Stimulated activated memory B cell treated with anti-CD40 and anti-IgM and Interleukin-4, amounts not matched to agents 10 μg/mL and 1 μg/mL and 100 μg/mL, for 72 hours (primary cell): Measurements from ENCODE around the gene LTBP2.

Source experiments
- ATAC-seq: fragments of 150-1000 bp; cut with Tn5 transposase; 2 replicates; pipeline ENCODE4 v1.10.0; 2021
- H3K27ac Mint-ChIP-seq: one replicate; pipeline ENCODE4 v1.8.0; 2022; ENCODE audit warnings: mild to moderate bottlenecking, mixed read lengths
- H3K27me3 Mint-ChIP-seq: one replicate; pipeline ENCODE4 v1.8.0; 2022; ENCODE audit warnings: mixed read lengths
- H3K36me3 Mint-ChIP-seq: one replicate; pipeline ENCODE4 v1.8.0; 2022; ENCODE audit warnings: mixed read lengths
- H3K4me1 Mint-ChIP-seq: one replicate; pipeline ENCODE4 v1.8.0; 2022; ENCODE audit warnings: mixed read lengths
- H3K4me3 Mint-ChIP-seq: one replicate; pipeline ENCODE4 v1.8.0; 2022; ENCODE audit warnings: mild to moderate bottlenecking, moderate library complexity, mixed read lengths
- H3K9me3 Mint-ChIP-seq: one replicate; pipeline ENCODE4 v1.8.0; 2022; ENCODE audit warnings: mixed read lengths

The LTBP2 gene

DNA sequence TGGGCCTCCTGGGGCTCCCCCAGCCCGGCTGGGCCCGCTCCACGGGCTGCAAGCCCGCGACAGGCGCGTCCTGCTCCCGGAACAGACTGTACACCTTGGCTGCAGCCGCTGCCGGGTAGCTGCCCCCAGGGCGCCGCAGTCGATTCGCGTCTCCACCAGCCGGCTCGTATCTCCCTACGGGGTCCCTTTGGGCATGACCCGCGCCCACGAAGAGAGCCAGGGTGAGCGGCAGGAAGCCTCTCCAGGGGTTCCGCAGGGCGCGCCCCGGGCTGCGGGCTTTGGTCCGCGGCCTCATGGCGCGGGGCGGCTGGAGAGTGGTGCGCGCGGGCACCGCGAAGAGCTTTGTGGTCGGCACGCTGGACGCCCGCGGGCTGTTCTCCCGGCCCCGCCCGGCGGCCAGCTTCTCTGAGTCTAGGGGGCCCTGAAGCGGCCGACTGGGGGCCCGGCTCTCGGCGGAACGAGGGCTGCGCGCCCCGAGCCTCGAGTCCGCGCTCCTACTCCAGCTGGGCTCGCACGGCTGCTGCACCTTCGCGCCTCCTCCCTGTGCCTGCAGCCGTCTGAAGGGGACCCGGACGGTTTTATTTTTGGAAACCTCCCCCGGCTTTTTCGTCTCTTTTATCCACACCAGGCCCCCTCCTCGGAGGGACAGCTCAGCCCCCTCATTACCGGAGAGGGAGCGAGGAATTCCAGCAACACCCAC, at the start of gene LTBP2:
LTBP2 (minus strand) TSS at position 588 of the 700 bp plus-strand sequence; CDS start at position 295, 293 bp downstream.
- Mint-ChIP-seq H3K4me3 (peak within 1 kb of the TSS; percentile 75), H3K27me3 (peaks cover 39% of the 10 kb centered on the region), H3K27ac (no peak within 1 kb of the TSS)

DNA sequence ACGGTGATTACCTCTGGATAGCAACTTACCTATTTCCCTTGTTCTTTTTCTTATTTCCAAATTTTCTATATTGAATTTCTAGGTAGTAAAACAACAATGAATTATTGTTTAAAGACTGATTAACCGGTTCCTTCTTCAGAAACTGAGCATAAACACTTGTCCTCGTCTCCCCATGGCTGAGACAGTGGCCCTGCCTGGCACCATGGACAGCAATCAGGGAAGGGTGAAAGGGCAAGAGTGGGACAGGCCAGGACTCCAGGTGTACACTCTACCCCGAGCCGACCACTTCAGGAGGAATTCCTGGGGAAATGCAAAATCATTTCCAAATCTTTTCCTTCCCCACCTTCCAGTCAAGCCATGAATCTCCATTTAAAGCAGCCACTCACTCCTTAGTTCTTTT, 48.8 kb upstream of the LTBP2 start:
- H3K9me3 Mint-ChIP-seq = no peaks in the 10 kb centered on the region
- H3K4me3 Mint-ChIP-seq = no peak overlapping the region
- H3K4me1 Mint-ChIP-seq = no peaks in the 10 kb centered on the region
- H3K27ac Mint-ChIP-seq = no peak overlapping the region
- ATAC-seq = no peak
- H3K27me3 Mint-ChIP-seq = no peaks in the 10 kb centered on the region
- peaks cover 56% of the 10 kb centered on the region for H3K36me3 Mint-ChIP-seq

More for the DNA sequence above, at the start of gene LTBP2:
- Mint-ChIP-seq H3K9me3 (no peaks in the 10 kb centered on the region), H3K36me3 (no peaks in the 10 kb centered on the region), H3K4me1 (peaks cover 47% of the 10 kb centered on the region)
- ATAC-seq = no peak

DNA sequence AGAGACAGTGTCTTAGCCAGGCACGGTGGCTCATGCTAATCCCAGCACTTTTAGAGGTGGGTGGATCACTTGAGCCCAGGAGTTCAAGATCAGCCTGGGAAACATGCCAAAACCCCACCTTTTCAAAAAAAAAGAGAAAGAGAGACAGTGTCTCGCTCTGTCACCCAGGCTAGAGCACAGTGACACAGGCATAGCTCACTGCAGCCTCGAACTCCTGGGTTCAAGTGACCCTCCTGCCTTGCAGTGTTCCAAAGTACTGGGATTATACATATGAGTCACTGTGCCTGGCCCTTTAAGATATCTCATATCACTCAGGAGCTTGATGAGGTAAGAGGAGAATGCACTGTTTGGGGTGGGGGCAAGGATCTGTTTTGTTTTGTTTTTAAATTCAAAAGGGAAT, 48.1 kb upstream of the LTBP2 start:
- no peak overlapping the region for H3K27ac Mint-ChIP-seq
- H3K27me3 Mint-ChIP-seq = no peaks in the 10 kb centered on the region
- H3K4me3 Mint-ChIP-seq = no peak overlapping the region
- no peaks in the 10 kb centered on the region for H3K4me1 Mint-ChIP-seq
- H3K9me3 Mint-ChIP-seq = no peaks in the 10 kb centered on the region
- H3K36me3 Mint-ChIP-seq = peaks cover 49% of the 10 kb centered on the region
- no peak for ATAC-seq

DNA sequence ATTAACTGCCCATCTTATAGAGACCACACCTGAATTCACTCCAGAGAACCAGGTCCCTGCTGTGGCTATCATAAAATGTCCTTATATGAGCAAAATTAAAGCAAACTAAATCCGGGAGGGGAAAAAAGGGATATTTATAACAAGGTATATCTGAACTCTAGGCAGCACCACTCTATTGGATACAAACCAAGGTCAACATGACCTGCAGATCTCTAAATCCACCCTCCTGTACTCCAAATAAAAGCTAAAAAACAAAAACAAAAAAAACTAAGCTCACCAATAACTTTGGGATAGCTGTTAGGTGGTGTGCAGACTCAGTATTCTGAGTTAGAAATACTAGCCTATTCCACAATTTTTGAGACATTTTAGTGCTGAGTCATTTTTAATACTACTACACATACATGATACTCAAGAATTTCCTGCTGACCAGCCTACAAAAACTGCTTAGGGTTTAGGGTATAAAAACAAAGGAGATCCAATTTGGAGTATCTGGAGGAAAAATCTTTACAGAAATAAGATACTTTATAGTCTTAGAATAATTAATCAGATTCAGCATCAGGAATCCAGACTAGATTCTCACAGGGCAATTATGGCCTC, 46.6 kb upstream of the LTBP2 start:
- H3K36me3 Mint-ChIP-seq = peaks cover 36% of the 10 kb centered on the region
- no peaks in the 10 kb centered on the region for H3K27me3 Mint-ChIP-seq
- no peaks in the 10 kb centered on the region for H3K9me3 Mint-ChIP-seq
- H3K27ac Mint-ChIP-seq = no peak overlapping the region
- no peak overlapping the region for H3K4me3 Mint-ChIP-seq
- no peak for ATAC-seq
- H3K4me1 Mint-ChIP-seq = no peaks in the 10 kb centered on the region

DNA sequence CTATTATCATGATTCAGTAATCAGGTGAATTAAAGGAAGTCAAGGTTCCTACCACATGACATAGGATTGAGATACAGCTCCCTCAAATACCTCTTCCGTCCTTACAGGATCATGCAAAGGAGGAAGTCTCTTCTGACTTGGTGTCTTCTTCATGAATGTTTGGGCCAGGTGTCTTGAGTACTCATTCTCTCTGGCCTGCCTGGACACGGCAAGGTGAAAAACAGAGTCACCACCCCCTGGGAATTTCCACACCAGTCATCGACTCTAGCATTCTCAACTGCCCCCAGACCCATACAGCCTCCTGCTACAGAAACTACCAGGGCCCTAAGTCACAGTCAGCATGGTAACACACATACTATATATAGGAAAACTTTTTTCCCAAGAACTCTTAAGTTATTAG, 44.9 kb upstream of the LTBP2 start:
- H3K4me1 Mint-ChIP-seq = no peaks in the 10 kb centered on the region
- H3K27me3 Mint-ChIP-seq = no peaks in the 10 kb centered on the region
- H3K4me3 Mint-ChIP-seq = no peak overlapping the region
- no peak for ATAC-seq
- no peak overlapping the region for H3K27ac Mint-ChIP-seq
- H3K9me3 Mint-ChIP-seq = no peaks in the 10 kb centered on the region
- peaks cover 32% of the 10 kb centered on the region for H3K36me3 Mint-ChIP-seq

DNA sequence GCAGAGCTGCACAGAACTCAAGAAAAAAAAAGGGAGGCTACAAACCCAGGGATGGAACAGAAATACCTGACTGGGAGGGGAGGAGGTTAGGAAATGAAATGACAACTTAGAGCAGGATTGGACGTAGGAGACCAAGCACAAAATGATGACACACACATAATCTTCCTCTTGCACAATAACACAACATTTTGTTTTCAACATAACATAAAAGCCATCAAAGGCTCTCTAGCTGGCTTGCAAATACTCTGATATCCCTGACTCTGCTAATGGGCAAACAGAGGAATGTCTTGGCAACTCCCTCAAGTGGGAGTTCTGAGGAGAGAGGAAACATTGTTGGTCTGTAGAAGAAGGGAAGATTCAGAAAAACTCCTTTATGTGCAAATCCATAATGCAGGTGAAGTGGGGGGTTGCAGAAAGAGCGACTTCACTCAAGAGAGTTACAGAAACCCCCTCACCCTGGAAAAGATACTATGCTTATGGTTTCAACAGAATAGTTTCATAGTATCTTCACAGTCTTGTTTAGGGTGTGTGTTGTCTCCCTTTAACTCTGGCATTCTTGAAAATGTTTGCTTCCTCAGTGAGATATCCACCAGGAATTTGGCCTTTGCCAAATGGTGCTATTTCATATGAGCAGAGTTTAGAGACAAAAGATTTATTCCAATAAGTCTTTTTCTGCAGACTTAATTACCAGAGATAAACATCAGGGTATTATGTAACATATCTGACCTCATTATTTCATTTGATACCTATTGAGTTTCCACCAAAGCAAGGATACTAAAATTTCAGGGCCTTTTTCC, 43.8 kb upstream of the LTBP2 start:
- Mint-ChIP-seq H3K4me1 (no peaks in the 10 kb centered on the region), H3K27ac (no peak overlapping the region), H3K4me3 (no peak overlapping the region), H3K36me3 (peaks cover 21% of the 10 kb centered on the region), H3K27me3 (no peaks in the 10 kb centered on the region), H3K9me3 (no peaks in the 10 kb centered on the region)
- no peak for ATAC-seq

DNA sequence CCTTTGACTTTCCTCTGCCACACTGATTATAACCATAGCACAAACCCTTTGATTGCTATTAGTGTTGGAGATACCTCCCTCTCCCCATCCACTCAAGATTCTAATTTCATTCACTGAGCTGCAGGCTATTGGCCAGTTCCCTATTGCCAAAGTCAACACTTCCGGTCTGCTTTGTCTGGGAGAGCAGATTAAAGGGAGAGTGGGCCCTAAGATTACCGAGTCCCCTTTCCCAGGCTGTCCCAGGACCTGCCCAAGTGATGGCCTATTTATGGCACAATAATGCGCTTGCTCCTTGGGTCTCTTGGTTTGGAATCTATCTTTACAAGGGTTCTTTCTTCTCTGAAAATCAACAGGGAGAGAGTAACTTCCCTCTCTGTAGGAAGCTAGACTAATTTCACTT, 42.9 kb upstream of the LTBP2 start:
- no peak for ATAC-seq
- Mint-ChIP-seq H3K36me3 (peaks cover 20% of the 10 kb centered on the region), H3K4me3 (no peak overlapping the region), H3K9me3 (no peaks in the 10 kb centered on the region), H3K27ac (no peak overlapping the region), H3K27me3 (no peaks in the 10 kb centered on the region), H3K4me1 (no peaks in the 10 kb centered on the region)

DNA sequence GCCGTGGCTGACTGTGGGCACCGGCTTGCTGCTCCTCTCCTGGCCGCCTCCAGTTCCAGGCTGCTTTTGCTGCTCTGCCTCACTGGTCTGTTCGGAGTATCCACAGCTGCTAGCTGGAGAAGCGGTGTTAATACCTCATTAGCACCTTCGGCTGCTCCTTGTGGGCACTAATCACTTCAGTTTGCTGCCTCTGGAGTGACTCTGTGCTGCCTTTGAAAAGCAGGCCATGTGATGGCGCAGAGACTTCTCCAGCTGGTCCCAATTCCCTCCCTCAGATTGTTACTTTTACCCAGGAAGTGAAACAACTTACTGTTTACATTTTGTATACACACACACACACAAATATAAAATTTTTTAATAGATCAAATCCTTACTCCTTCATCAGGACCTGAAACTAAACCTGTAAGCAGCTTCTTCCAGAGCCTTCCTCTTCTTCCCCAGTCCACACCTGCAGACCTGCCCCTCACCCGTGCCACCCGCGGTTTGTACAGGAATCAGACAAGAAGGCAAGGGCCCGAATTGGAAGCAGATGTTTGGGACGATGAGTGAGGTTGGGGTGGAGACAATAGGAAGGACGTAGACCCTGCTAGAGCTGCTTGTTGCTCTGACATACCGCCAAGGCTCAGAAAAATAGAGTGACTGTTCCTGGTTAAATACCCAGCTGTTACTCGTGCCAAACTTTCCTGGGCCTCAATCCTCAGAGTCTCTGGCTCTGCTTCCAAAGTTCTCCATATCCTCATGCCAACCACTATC, 41.5 kb upstream of the LTBP2 start:
- Mint-ChIP-seq H3K9me3 (no peaks in the 10 kb centered on the region), H3K27ac (no peak overlapping the region), H3K4me1 (no peaks in the 10 kb centered on the region), H3K27me3 (no peaks in the 10 kb centered on the region), H3K4me3 (no peak overlapping the region), H3K36me3 (peaks cover 20% of the 10 kb centered on the region)
- ATAC-seq = no peak

DNA sequence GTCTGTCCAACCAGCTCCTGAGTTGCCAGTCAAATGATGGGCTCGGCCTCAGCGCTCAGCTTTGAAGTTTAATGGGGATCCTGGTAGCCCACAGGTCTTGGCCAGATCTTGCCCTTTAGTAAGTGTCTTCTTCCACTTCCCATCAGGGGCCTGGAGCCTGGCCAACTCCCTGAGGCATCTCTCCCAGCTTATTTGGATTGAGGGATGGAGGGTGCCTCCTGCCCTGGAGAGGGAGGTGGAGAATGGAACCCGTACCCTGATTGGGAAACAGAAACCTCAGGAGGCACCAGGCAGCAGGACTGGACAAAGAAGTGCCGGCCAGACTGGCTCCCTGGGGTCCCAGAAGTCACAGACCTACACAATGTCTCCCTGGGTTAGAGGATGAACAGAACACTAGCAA, 40.5 kb upstream of the LTBP2 start:
- Mint-ChIP-seq H3K27ac (no peak overlapping the region), H3K9me3 (no peaks in the 10 kb centered on the region), H3K27me3 (no peaks in the 10 kb centered on the region), H3K36me3 (peaks cover 20% of the 10 kb centered on the region), H3K4me1 (no peaks in the 10 kb centered on the region), H3K4me3 (no peak overlapping the region)
- ATAC-seq = no peak

DNA sequence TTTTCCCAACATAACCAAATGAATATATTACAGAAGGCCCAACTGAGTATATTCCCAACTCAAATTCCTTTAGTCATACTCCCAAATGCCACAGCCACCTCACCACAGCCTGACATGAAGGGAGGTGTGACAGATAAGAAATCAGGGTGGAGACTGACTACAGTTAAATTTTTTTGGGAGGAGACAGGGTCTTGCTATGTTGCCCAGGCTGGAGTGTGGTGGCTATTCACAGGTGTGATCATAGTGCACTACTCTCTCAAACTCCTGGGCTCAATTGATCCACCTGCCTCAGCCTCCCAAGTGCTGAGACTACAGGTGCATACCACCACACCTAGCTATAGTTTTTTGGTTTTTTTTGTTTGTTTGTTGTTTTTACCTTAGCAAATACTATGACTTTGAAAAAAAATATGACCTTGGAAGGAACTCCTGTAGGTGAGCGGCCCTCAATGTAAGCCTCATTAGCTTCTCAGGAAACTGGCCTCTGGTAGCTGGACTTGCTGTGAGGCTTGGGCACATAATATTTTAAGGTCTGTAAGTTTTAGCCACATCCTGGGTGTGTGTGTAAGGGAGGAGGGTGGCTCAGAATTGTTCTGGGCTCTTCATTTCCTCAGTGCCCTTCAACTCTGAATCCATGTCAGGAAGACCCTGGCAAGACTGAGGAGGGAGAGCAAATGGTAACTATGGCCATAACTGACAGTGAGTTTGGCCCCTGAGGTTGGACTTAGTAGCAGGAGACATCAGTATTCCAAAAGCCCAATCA, 39.1 kb upstream of the LTBP2 start:
- Mint-ChIP-seq H3K36me3 (peaks cover 6% of the 10 kb centered on the region), H3K27ac (no peak overlapping the region), H3K27me3 (peaks cover 6% of the 10 kb centered on the region), H3K9me3 (no peaks in the 10 kb centered on the region), H3K4me1 (no peaks in the 10 kb centered on the region), H3K4me3 (no peak overlapping the region)
- ATAC-seq = no peak

DNA sequence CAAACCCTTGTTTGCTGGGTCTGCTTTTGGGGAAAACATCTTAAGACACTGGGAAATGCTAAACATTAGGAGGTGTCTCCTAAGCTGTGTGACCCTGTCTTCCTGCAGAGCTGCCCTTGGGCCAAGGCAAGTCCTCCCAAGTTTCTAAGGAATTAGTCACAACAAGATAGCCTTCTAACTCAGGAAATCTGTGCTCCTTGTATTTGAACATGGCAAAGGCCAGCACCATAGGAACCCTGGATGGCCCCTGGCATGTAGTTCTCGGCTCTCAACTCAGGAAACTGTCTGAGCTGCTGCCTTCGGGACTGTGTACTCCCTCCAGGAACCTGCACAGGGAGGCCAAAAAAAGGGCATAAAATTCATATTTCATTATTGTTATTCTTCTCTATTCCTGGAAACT, 37.6 kb upstream of the LTBP2 start:
- no peaks in the 10 kb centered on the region for H3K9me3 Mint-ChIP-seq
- ATAC-seq = no peak
- no peak overlapping the region for H3K27ac Mint-ChIP-seq
- peaks cover 6% of the 10 kb centered on the region for H3K36me3 Mint-ChIP-seq
- H3K4me1 Mint-ChIP-seq = no peaks in the 10 kb centered on the region
- H3K27me3 Mint-ChIP-seq = peaks cover 16% of the 10 kb centered on the region
- H3K4me3 Mint-ChIP-seq = no peak overlapping the region

DNA sequence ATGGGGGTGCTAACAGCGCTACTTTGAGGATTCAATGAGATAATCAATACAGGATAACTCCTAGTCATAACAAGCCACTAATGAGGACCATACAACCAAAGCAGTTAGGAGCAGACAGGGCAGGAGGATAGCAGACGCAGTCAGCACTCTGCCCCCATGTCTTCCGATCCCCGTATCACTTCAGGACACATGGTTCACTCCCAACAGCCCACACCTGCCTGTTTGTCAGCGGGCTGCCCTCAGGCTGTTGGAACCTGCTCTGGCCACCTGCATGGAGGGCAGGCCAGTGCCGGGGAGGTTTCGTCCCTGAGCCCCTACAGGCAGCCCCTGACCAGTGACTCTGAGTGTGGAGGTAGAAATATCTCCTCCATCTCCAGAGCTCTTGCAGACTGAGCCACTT, 37.1 kb upstream of the LTBP2 start:
- no peak for ATAC-seq
- Mint-ChIP-seq H3K4me1 (no peaks in the 10 kb centered on the region), H3K9me3 (no peaks in the 10 kb centered on the region), H3K27me3 (peaks cover 16% of the 10 kb centered on the region), H3K4me3 (no peak overlapping the region), H3K36me3 (peaks cover 6% of the 10 kb centered on the region), H3K27ac (no peak overlapping the region)

DNA sequence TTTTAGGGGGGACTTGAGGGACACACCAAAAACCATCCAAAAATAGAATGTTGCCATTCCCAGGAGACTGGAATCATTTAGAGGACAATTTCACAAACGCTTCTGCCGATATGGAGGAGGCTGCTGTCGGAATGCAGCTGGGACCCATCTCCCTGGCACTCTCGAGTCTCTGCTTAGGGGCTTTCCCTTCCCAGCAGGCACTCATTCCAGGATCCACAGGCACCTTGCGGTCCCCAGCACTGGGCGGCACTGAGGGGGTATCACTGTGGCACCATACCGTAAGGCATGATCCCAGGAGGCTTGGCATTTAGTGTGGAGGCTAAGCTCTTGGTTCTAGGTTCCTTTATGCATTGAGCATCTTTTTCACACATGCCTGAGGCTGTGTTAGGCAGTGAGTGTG, 36.6 kb upstream of the LTBP2 start:
- H3K27ac Mint-ChIP-seq = no peak overlapping the region
- ATAC-seq = no peak
- no peaks in the 10 kb centered on the region for H3K4me1 Mint-ChIP-seq
- peaks cover 6% of the 10 kb centered on the region for H3K36me3 Mint-ChIP-seq
- H3K9me3 Mint-ChIP-seq = no peaks in the 10 kb centered on the region
- H3K27me3 Mint-ChIP-seq = peaks cover 16% of the 10 kb centered on the region
- H3K4me3 Mint-ChIP-seq = no peak overlapping the region

DNA sequence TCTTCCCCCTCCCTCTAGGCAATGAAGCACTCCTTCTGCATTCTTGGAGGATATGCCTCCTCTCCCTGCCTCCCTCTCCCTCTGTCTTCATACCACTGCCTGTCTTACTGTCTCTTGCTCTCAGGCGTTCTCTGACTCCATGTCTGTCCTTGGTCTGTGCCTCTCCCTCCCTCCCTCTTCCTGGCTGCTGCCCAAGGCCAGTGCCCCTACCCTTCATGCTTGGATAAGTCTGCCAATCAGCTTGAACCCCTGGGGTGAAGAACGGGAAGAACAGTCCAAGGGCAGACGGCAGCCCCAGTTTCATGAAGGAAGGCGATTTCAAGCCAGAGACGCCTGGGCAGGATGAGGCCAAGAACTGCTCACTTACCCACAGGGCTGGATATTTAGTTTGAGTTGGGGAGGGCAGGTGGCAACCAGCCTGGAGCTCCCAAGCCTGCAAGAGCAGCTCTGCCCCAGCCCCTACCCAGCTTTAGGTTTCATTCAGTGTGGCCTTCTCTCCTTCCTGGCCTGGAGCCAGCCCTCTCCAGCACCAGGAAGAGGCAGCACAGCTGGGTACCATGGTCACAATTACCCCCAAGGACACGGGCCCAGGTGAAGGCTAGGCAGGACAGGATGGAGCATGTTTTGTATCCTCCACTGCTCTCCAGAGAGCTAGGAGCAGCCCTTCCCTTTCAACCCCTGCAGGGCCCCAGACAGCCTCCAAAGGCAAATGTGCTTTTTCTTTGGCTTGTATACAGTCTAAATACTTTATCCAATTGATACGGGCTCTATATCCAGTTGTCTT, 35.8 kb upstream of the LTBP2 start:
- Mint-ChIP-seq H3K27ac (no peak overlapping the region), H3K9me3 (no peaks in the 10 kb centered on the region), H3K4me3 (no peak overlapping the region), H3K4me1 (no peaks in the 10 kb centered on the region), H3K27me3 (peaks cover 16% of the 10 kb centered on the region), H3K36me3 (no peaks in the 10 kb centered on the region)
- no peak for ATAC-seq
